GM12874 (cell line): ENCODE measurements around the gene ATP10B.

Source experiments
- TF ChIP-seq, protein P1 (sequence below): IDR thresholded peaks from 2 replicates; pipeline ENCODE4 v1.5.1; 2011; ENCODE audit warnings: low read depth, mild to moderate bottlenecking, control low read depth, low read length, moderate library complexity; ENCODE audit not compliant: insufficient read depth

ATP10B gene

DNA sequence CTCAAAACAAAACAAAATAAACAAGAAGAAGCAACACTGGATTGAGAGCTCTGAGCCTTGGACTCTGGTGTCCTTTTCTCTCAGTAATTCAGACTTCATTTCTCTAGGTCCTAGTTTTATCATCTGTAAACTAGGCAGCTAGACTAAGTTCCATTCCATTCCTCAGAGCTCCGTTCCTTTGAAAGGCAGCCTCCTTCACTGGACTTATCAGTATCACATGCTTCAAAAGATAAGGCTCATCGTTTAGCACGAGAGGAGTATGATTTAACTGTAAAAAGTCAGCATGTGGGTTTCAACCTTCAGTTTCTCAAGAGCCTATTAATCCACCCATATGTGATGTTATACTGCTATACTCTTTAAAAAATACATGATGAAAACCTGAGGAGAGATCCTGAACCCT lies 1.6 kb downstream of the ATP10B start:
- TF ChIP-seq, protein P1, sequence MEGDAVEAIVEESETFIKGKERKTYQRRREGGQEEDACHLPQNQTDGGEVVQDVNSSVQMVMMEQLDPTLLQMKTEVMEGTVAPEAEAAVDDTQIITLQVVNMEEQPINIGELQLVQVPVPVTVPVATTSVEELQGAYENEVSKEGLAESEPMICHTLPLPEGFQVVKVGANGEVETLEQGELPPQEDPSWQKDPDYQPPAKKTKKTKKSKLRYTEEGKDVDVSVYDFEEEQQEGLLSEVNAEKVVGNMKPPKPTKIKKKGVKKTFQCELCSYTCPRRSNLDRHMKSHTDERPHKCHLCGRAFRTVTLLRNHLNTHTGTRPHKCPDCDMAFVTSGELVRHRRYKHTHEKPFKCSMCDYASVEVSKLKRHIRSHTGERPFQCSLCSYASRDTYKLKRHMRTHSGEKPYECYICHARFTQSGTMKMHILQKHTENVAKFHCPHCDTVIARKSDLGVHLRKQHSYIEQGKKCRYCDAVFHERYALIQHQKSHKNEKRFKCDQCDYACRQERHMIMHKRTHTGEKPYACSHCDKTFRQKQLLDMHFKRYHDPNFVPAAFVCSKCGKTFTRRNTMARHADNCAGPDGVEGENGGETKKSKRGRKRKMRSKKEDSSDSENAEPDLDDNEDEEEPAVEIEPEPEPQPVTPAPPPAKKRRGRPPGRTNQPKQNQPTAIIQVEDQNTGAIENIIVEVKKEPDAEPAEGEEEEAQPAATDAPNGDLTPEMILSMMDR = no peak

DNA sequence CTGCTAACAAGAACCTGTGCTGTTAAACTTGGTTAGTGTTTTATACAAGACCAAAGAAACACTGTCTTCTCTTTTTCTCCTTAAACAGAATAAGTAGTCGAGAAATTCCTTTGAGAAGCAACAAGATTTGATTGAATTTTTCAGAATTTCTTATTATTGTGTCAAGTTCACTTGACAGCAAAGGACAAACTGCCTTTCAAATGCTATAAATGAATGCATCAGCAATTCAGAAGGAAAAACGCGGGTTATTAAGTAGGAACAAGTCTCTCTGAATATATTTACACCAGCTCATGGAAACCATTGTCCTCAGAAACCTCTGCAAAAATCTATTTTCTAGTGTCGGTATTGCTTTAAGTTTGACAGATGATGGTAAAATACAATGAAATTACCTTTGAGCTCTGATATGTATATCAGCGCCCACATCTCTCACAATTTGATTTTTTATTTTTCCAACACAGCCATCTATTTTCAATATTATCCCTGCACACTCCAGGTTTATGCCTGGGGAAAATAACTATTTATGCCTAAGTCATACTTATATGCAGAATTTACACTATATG lies 4.4 kb downstream of the ATP10B start:
- TF ChIP-seq, protein P1 = no peak

DNA sequence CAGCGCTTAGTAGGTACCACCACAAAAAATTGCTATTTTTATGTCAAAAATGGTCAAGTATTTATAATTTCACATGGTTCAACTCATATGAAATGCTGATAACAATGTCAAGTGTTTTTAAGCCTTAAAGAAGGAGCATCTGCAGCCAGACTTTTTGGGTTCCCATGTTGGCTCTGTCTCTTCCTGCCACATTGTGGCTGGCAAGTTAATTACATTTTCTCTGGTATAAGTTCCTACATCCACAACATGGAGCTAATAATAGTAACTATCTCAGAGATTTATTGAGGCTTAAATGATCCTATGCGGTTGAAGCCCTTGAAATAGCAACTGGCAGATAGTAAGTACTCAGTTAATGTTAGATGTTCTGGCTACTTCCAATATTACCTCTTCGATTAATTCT lies 5.4 kb downstream of the ATP10B start:
- TF ChIP-seq, protein P1 = no peak

DNA sequence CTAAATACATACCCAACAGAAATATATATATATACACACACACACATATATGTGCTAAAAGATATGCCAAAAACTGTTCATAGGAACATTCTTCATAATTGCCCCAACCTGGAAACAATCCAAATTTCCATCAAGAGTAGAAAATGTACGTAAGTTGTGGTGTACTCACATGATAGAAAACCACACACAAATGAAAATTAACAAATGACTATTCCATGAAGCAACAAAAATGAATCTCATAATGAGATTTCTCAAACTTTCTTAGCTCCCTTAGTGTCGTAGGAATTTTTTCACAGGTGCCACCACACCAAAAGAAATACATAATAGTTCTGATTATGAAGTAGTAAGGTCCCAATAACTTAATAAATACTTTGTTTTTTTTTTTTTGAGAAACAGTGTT lies 7.8 kb downstream of the ATP10B start:
- TF ChIP-seq, protein P1 = no peak

DNA sequence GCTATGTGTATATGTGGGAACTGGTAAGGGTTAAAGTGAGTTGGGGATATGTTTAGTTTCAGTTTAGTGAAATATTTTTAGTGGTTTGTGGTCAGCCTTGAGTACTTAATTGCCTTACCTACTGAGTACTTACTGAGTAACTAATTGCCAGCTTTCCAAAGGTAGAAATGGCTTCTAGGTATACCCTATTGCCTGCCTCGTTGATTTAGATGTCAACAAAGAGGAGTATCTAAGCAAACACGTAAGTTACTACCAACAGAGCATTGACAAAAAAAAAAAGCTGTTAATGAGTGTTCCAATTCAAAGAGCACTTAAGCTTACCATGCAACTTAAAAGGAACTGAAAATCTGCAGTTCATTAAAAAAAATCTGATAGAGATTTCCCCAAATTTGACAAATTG lies 8.8 kb downstream of the ATP10B start:
- TF ChIP-seq, protein P1 = no peak

DNA sequence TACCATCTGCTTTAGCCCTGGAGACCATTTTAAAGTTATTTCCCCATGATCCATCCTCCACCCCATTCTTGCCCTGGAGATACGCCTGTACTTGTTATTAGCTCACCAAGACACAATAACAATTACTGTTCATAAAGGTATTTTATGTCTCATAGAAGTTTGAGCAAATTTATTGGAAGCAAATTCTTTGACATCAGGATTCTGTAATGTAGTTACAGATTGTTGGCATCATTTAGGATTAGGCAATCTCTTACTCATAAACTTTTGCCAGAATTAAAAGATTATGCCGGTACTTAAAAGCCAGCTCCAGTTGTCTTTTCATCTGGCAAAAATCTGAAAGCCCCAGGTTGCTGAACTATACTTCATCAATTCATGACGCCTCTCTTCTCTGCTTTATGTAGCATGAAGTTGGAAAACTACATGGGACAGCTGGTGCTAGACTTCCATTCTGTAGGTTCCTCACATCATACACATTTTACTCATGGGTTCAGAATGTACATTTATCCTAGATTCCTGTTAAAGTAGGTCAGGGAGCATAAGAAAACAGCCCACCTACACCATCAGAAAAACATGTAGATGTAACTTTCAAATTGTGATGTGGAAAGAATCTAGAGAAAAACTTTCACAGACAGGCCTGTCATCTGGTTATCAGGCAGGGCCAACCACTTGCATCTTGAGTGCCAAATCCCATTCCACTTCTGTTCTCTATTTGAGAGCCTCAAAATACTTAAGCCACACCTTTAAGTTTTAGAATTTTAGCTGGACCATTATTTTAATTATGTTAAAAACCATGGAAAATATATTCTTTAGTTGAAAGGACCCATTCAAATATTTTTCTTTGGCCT lies 14.0 kb downstream of the ATP10B start:
- TF ChIP-seq, protein P1 = no peak

DNA sequence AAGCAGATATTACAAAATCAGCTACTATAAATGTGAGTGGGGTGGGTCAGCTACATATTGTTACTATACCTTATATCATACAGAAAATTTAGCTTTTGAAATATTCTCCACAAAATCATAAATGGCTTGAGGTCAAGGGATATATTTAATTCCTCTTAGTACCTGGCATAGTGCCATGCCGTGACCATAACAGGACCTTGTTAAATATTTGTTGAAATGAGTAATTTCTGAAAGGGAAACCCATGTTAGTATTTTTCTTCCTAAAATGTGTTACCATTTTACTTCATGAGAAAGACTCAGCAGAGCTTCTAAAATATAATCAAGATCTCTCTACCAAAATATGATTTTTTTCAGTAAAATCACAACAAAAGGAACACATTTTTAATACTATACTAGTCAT lies 14.8 kb downstream of the ATP10B start:
- TF ChIP-seq, protein P1 = no peak
